Stimulated activated CD8-positive, alpha-beta memory T cell treated with anti-CD3 and anti-CD28 coated beads, Interleukin-12 subunit alpha, Interleukin-12 subunit beta, amount 100 ng/mL, for 24 hours (primary cell): ENCODE data around the gene PLCB3.

Experiments
- DNase-seq: peaks from one replicate; pipeline ENCODE4 v3.0.0-alpha.2; 2020; ENCODE audit errors: extremely low read depth

The PLCB3 gene

GRCh38 chr11:64250415-64251015 lies 815 bp upstream of the PLCB3 start:
- no peak for DNase-seq

- DNase-seq, result no peak
These were observed 348 bp downstream of the PLCB3 start for GRCh38 chr11:64251753-64252002.

- DNase-seq, result no peak
These were observed 908 bp downstream of the PLCB3 start for GRCh38 chr11:64252003-64252872.

GRCh38 chr11:64253043-64253442 lies 1.7 kb downstream of the PLCB3 start:
- DNase-seq, result no peak

GRCh38 chr11:64253481-64253880 lies 2.2 kb downstream of the PLCB3 start:
- DNase-seq, result no peak

- no peak for DNase-seq
These were observed 3.0 kb downstream of the PLCB3 start for GRCh38 chr11:64254326-64254725.

- DNase-seq, result no peak
These were observed 4.1 kb downstream of the PLCB3 start for GRCh38 chr11:64255135-64256128.

GRCh38 chr11:64256300-64256699 lies 5.0 kb downstream of the PLCB3 start:
- DNase-seq, result no peak

- DNase-seq, result no peak
These were observed 7.0 kb downstream of the PLCB3 start for GRCh38 chr11:64258356-64258755.

- DNase-seq, result no peak
These were observed 7.7 kb downstream of the PLCB3 start for GRCh38 chr11:64258946-64259532.

- DNase-seq, result no peak
These were observed 8.3 kb downstream of the PLCB3 start for GRCh38 chr11:64259533-64260067.

- DNase-seq, result no peak
These were observed 8.9 kb downstream of the PLCB3 start for GRCh38 chr11:64260147-64260708.

- DNase-seq, result no peak
These were observed 10.3 kb downstream of the PLCB3 start for GRCh38 chr11:64261556-64262080.

GRCh38 chr11:64262271-64263002 lies 11.1 kb downstream of the PLCB3 start:
- no peak for DNase-seq

GRCh38 chr11:64263021-64263946 lies 12.0 kb downstream of the PLCB3 start:
- DNase-seq, result no peak

GRCh38 chr11:64263947-64264317 lies 12.6 kb downstream of the PLCB3 start:
- DNase-seq, result no peak

GRCh38 chr11:64264371-64264852 lies 13.1 kb downstream of the PLCB3 start:
- no peak for DNase-seq

- no peak for DNase-seq
These were observed 14.1 kb downstream of the PLCB3 start for GRCh38 chr11:64265176-64266160.
